Neutrophil (primary cell): ENCODE results near the gene CHCHD6.

Experiments used
- H3K27ac ChIP-seq: fragments of 200-600 bp; sonication (generic); 2 replicates; pipeline ENCODE4 v1.5.1; 2016; ENCODE audit warnings: mild to moderate bottlenecking, moderate library complexity
- H3K27me3 ChIP-seq: fragments of 200-600 bp; sonication (generic); 2 replicates; pipeline ENCODE4 v1.6.0; 2016; ENCODE audit warnings: mild to moderate bottlenecking
- H3K36me3 ChIP-seq: fragments of 200-600 bp; sonication (generic); 2 replicates; pipeline ENCODE4 v1.5.1; 2017
- H3K4me1 ChIP-seq, 2 experiments: fragments of 200-600 bp in 1 of 2; sonication (generic) in 1 of 2; 1 replicate in 1 of 2; 2 replicates in 1 of 2; pipeline versions ENCODE4 v1.5.1 to v1.6.1; 2013 to 2016; ENCODE audit warnings: low read depth in 1 of 2, low read length in 1 of 2, mild to moderate bottlenecking in 1 of 2, moderate library complexity in 1 of 2; ENCODE audit not compliant: control insufficient read depth in 1 of 2, insufficient read depth in 1 of 2
- H3K4me3 ChIP-seq, 2 experiments: fragments of 200-600 bp in 1 of 2; sonication (generic) in 1 of 2; 1 replicate in 1 of 2; 2 replicates in 1 of 2; pipeline ENCODE4 v1.5.1; 2013 to 2016; ENCODE audit warnings: low read depth in 1 of 2, low read length in 1 of 2, mild to moderate bottlenecking in 1 of 2, moderate library complexity in 1 of 2
- H3K9me3 ChIP-seq: fragments of 200-600 bp; sonication (generic); 2 replicates; pipeline ENCODE4 v1.5.1; 2016
- CTCF ChIP-seq: fragments of 200-600 bp; sonication (generic); IDR thresholded peaks from 2 replicates; pipeline ENCODE4 v1.5.1; 2016; ENCODE audit warnings: antibody characterized with exemption

CHCHD6 gene

GRCh38 chr3:126946405-126946804, 242.4 kb downstream of the CHCHD6 start:
- no peak overlapping the region for H3K4me3 ChIP-seq
- no peaks in the 10 kb centered on the region for H3K36me3 ChIP-seq
- H3K27ac ChIP-seq: no peak overlapping the region
- no peaks in the 10 kb centered on the region for H3K4me1 ChIP-seq
- no peak for TF ChIP-seq CTCF
- no peaks in the 10 kb centered on the region for H3K9me3 ChIP-seq
- no peaks in the 10 kb centered on the region for H3K27me3 ChIP-seq

- no peaks in the 10 kb centered on the region for H3K27me3 ChIP-seq
- no peak overlapping the region for H3K27ac ChIP-seq
- TF ChIP-seq CTCF: no peak
These were observed 243.4 kb downstream of the CHCHD6 start for GRCh38 chr3:126947429-126947828.

GRCh38 chr3:126948980-126949535, 245.0 kb downstream of the CHCHD6 start:
- H3K36me3 ChIP-seq: no peaks in the 10 kb centered on the region
- no peaks in the 10 kb centered on the region for H3K9me3 ChIP-seq
- H3K4me1 ChIP-seq: no peaks in the 10 kb centered on the region
- H3K4me3 ChIP-seq: no peak overlapping the region
- H3K27ac ChIP-seq: no peak overlapping the region
- no peaks in the 10 kb centered on the region for H3K27me3 ChIP-seq
- no peak for TF ChIP-seq CTCF

More at GRCh38 chr3:126947429-126947828, 243.4 kb downstream of the CHCHD6 start:
- H3K9me3 ChIP-seq: no peaks in the 10 kb centered on the region
- H3K4me3 ChIP-seq: no peak overlapping the region
- no peaks in the 10 kb centered on the region for H3K36me3 ChIP-seq
- no peaks in the 10 kb centered on the region for H3K4me1 ChIP-seq

- Histone ChIP-seq H3K9me3 (no peaks in the 10 kb centered on the region), H3K27me3 (no peaks in the 10 kb centered on the region), H3K4me1 (no peaks in the 10 kb centered on the region), H3K36me3 (no peaks in the 10 kb centered on the region), H3K4me3 (no peak overlapping the region), H3K27ac (no peak overlapping the region)
- TF ChIP-seq CTCF: no peak
These were observed 247.5 kb downstream of the CHCHD6 start for GRCh38 chr3:126951561-126951960.

- Histone ChIP-seq H3K4me1 (no peaks in the 10 kb centered on the region), H3K36me3 (no peaks in the 10 kb centered on the region), H3K27me3 (no peaks in the 10 kb centered on the region), H3K4me3 (no peak overlapping the region), H3K27ac (no peak overlapping the region), H3K9me3 (no peaks in the 10 kb centered on the region)
- TF ChIP-seq CTCF: no peak
These were observed 248.4 kb downstream of the CHCHD6 start for GRCh38 chr3:126952261-126952982.
